Parathyroid adenoma (tissue), 2 donors: ENCODE data around the gene EIF4H.

Experiments
- H2AFZ ChIP-seq: fragments of 300-600 bp; sonication (generic); one replicate; pipeline ENCODE4 v1.7.0; 2017; ENCODE audit warnings: antibody characterized with exemption, mild to moderate bottlenecking
- H3K27ac ChIP-seq: fragments of 300-600 bp; sonication (generic); one replicate; pipeline ENCODE4 v1.7.0; 2017
- H3K27me3 ChIP-seq: fragments of 300-600 bp; sonication (generic); one replicate; pipeline ENCODE4 v1.7.0; 2017; ENCODE audit warnings: low read length; ENCODE audit not compliant: control insufficient read depth, insufficient read depth
- H3K36me3 ChIP-seq: fragments of 300-600 bp; sonication (generic); one replicate; pipeline ENCODE4 v1.7.0; 2017; ENCODE audit warnings: low read length; ENCODE audit not compliant: control insufficient read depth, insufficient read depth
- H3K4me1 ChIP-seq: fragments of 300-600 bp; sonication (generic); one replicate; pipeline ENCODE4 v1.7.0; 2017; ENCODE audit warnings: control low read depth
- H3K4me2 ChIP-seq: fragments of 300-600 bp; sonication (generic); one replicate; pipeline ENCODE4 v1.7.0; 2017; ENCODE audit warnings: low read length
- H3K4me3 ChIP-seq: fragments of 300-600 bp; sonication (generic); one replicate; pipeline ENCODE4 v1.7.0; 2017; ENCODE audit warnings: low read depth, low read length
- H3K79me2 ChIP-seq: fragments of 300-600 bp; sonication (generic); one replicate; pipeline ENCODE4 v1.7.0; 2017; ENCODE audit warnings: control low read depth
- H3K9ac ChIP-seq: fragments of 300-600 bp; sonication (generic); one replicate; pipeline ENCODE4 v1.7.0; 2017; ENCODE audit warnings: mild to moderate bottlenecking
- H3K9me3 ChIP-seq: fragments of 300-600 bp; sonication (generic); one replicate; pipeline ENCODE4 v1.7.0; 2017; ENCODE audit warnings: low read length; ENCODE audit not compliant: control insufficient read depth
- TF ChIP-seq, protein P1 (sequence below): fragments of 300-600 bp; sonication (generic); IDR thresholded peaks from one replicate; pipeline ENCODE4 v1.7.0; 2017; ENCODE audit warnings: antibody characterized with exemption, mild to moderate bottlenecking
- donor health status: primary hyperparathyroidism.

EIF4H gene

DNA sequence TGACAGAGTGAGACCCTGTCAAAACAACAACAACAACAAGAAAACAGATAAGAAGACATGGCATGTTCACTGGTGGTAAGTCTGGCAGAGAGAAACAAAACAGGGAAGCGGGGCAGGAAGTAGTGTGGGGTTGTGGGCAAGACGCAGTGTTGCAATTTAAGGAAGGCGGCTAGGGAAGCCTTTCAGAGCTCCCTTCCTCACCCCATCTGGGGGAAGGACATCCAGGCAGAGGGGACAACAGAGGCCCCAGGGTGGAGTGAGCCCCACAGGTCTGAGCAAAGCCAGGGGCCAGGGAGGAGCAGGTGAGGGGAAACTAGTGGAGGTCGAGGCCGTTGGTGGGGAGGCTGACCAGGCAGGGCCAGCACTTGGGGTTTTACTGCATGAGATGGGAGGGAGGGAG, 52.5 kb downstream of the EIF4H start:
- no peak overlapping the region for H3K9ac ChIP-seq
- no peaks in the 10 kb centered on the region for H3K27me3 ChIP-seq
- H3K9me3 ChIP-seq: no peaks in the 10 kb centered on the region
- no peak overlapping the region for H2AFZ ChIP-seq
- no peaks in the 10 kb centered on the region for H3K36me3 ChIP-seq
- TF ChIP-seq, protein P1, sequence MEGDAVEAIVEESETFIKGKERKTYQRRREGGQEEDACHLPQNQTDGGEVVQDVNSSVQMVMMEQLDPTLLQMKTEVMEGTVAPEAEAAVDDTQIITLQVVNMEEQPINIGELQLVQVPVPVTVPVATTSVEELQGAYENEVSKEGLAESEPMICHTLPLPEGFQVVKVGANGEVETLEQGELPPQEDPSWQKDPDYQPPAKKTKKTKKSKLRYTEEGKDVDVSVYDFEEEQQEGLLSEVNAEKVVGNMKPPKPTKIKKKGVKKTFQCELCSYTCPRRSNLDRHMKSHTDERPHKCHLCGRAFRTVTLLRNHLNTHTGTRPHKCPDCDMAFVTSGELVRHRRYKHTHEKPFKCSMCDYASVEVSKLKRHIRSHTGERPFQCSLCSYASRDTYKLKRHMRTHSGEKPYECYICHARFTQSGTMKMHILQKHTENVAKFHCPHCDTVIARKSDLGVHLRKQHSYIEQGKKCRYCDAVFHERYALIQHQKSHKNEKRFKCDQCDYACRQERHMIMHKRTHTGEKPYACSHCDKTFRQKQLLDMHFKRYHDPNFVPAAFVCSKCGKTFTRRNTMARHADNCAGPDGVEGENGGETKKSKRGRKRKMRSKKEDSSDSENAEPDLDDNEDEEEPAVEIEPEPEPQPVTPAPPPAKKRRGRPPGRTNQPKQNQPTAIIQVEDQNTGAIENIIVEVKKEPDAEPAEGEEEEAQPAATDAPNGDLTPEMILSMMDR: no peak
- no peak overlapping the region for H3K27ac ChIP-seq
- H3K4me2 ChIP-seq: no peak overlapping the region
- no peaks in the 10 kb centered on the region for H3K4me1 ChIP-seq
- H3K4me3 ChIP-seq: no peak overlapping the region
- H3K79me2 ChIP-seq: no peaks in the 10 kb centered on the region

DNA sequence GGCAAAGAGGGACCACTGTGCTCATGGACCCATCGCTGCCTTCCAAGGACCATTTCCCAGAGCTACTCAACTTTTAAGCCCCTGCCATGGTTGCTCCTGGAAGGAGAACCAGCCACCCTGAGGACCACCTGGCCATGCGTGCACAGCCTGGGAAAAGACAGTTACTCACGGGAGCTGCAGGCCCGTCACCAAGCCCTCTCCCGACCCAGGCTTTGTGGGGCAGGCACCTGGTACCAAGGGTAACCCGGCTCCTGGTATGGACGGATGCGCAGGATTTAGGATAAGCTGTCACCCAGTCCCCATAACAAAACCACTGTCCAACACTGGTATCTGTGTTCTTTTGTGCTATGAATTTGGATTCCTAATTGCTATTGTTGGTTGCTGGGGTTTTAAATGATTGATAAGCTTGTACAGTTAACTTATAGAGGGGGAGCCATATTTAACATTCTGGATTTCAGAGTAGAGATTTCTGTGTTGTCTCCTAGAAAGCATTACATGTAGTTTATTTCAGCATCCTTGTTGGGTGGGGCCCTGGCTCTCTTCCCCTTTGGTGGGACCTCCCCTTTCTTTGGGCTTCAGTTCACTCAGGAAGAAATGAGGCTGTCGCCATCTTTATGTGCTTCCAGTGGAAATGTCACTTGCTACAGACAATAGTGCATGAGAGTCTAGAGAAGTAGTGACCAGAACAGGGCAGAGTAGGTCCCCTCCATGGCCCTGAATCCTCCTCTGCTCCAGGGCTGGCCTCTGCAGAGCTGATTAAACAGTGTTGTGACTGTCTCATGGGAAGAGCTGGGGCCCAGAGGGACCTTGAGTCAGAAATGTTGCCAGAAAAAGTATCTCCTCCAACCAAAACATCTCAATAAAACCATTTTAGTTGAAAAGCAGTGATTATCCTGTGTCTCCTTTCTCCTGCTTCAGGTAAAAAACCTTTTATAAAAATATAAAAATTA, 55.1 kb downstream of the EIF4H start:
- no peaks in the 10 kb centered on the region for H3K36me3 ChIP-seq
- no peak overlapping the region for H3K4me2 ChIP-seq
- H3K9ac ChIP-seq: no peak overlapping the region
- H3K4me1 ChIP-seq: no peaks in the 10 kb centered on the region
- TF ChIP-seq, protein P1: no peak
- H3K79me2 ChIP-seq: no peaks in the 10 kb centered on the region
- H3K27ac ChIP-seq: no peak overlapping the region
- no peaks in the 10 kb centered on the region for H3K9me3 ChIP-seq
- no peak overlapping the region for H2AFZ ChIP-seq
- no peak overlapping the region for H3K4me3 ChIP-seq
- H3K27me3 ChIP-seq: no peaks in the 10 kb centered on the region

DNA sequence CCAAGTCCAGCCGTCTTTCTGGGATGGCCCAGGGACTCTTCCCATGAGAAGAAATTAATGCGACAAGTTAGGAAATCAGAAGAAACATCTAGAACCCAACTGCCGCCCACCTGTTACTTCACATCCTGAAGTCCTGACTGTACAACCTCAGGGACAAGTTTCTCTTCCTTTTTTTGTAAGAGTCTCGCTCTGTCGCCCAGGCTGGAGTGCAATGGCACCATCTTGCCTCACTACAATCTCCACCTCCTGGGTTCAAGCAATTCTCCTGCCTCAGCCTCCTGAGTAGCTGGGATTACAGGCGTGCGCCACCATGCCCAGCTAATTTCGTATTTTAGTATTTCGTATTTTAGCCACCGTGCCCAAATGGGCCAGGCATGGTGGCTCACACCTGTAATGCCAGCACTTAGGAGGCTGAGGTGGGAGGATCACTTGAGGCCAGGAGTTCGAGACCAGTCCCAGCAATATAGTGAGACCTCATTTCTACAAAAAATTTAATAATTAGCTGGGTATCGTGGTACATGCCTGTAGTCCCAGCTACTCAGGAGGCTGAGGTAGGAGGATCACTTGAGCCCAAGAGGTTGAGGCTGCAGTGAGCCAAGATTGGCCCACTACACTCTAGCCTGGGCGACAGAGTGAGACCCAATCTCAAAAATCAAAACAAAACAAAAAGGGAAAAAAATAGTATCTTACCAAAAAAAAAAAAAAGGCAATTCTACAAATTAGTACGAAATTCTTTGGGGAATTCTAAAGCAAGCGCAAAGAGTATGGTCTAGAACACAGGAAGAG, 56.5 kb downstream of the EIF4H start:
- Histone ChIP-seq H2AFZ (no peak overlapping the region), H3K9ac (no peak overlapping the region), H3K9me3 (no peaks in the 10 kb centered on the region), H3K4me1 (no peaks in the 10 kb centered on the region), H3K79me2 (no peaks in the 10 kb centered on the region), H3K27me3 (no peaks in the 10 kb centered on the region), H3K36me3 (no peaks in the 10 kb centered on the region), H3K4me2 (no peak overlapping the region), H3K4me3 (no peak overlapping the region), H3K27ac (no peak overlapping the region)
- TF ChIP-seq, protein P1: no peak

DNA sequence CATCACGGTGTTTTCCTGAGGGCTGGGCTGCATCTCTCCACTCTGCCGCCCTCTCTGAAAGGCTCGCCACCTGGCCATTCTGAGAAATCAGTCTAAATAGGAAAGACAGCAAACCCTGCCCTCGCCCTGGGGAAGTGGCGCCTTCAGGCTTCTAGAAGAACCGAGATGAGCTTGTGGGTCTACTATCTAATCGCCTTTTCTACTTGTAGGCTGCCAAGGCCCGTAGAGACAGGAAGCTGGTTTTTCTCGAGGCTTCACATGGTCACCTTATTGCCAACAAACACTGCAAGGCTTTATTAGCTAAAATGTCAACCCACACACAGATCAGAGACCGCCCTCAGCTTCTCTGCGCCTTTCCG, 57.1 kb downstream of the EIF4H start:
- no peaks in the 10 kb centered on the region for H3K36me3 ChIP-seq

More for the DNA sequence above, 57.1 kb downstream of the EIF4H start:
- no peak overlapping the region for H3K4me3 ChIP-seq
- H3K79me2 ChIP-seq: no peaks in the 10 kb centered on the region
- no peaks in the 10 kb centered on the region for H3K4me1 ChIP-seq
- H3K9ac ChIP-seq: no peak overlapping the region
- TF ChIP-seq, protein P1: no peak
- no peaks in the 10 kb centered on the region for H3K27me3 ChIP-seq
- H2AFZ ChIP-seq: no peak overlapping the region
- no peak overlapping the region for H3K4me2 ChIP-seq
- no peaks in the 10 kb centered on the region for H3K9me3 ChIP-seq
- H3K27ac ChIP-seq: no peak overlapping the region
